NCI-H2029 treated with DMSO at 0.1 percent for 48 hours (cell line): ENCODE results near the gene FGF22.
"Not testable (repeated sequence)": the region's sequence is repeated elsewhere in the genome, so short reads cannot be mapped to it uniquely, and the experiment has no call there.

Experiments
- DNase-seq: peaks from one replicate; lab custom pipeline; 2025; lab: John Stamatoyannopoulos, UW

The FGF22 gene

DNA sequence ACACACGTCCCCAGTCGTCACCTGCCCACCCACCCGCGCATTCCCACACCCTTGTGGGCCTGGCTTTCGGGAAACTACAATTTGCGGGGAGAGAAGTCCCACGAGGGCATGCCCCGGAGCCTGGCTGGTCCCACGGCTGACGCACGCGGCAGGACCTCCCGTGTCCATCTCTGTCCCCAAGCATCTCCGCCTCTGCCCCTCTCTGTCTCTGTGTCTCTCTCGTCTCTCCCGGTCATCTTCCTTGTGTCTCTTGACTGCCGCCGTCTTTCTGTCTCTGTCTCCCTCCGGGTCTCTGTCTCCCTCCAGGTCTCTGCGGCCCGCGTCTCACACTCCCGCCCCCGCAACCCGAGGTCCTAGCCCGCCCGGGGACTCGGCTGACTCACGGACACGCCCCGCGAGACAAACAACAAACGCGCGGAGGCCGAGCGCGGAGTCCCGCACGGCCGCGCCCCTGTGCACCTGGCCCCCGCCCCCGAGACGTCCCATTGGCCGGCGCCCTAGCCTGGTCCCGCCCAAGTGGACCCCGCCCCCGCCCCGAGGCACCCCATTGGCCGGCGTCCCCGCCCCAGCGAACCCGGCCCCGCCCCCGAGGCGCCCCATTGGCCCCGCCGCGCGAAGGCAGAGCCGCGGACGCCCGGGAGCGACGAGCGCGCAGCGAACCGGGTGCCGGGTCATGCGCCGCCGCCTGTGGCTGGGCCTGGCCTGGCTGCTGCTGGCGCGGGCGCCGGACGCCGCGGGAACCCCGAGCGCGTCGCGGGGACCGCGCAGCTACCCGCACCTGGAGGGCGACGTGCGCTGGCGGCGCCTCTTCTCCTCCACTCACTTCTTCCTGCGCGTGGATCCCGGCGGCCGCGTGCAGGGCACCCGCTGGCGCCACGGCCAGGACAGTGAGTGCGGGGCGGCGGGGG lies at the start of gene FGF22:
TSS of gene FGF22 (plus strand) at position 627 of the 908 bp plus-strand sequence. CDS start at position 674, 47 bp downstream.
- peak; percentile 26 for DNase-seq

DNA sequence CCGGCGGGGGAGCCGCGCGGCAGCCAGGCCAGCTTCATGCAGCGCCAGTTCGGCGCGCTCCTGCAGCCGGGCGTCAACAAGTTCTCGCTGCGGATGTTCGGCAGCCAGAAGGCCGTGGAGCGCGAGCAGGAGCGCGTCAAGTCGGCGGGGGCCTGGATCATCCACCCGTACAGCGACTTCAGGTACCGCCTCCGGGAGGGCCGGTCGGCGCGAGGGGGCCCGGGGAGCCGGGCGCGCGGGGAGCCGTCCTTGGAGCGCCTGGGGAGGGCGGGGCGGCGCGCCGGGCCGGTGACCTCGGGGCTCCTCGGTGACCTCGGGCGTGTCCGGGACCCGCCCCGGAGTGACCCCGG lies 49.3 kb upstream of the FGF22 start:
- no peak for DNase-seq

DNA sequence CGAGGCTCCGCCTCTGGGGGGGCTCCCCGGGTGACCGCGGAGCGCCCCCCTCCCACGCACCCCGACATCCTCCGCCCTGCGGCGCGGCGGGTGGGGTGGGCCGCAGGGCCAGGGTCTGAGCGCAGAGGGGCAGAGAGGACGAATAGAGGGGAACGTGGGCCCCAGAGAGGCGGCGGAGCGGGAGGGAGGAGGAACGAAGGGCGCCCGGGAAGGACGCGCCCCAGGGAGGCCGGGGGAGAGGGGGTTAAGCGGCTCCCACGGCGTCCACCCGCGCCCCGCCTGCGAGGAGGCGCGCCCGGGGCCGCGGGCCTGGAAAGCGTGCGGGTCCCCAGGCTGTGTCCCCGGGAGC lies 49.0 kb upstream of the FGF22 start:
- DNase-seq: no peak

DNA sequence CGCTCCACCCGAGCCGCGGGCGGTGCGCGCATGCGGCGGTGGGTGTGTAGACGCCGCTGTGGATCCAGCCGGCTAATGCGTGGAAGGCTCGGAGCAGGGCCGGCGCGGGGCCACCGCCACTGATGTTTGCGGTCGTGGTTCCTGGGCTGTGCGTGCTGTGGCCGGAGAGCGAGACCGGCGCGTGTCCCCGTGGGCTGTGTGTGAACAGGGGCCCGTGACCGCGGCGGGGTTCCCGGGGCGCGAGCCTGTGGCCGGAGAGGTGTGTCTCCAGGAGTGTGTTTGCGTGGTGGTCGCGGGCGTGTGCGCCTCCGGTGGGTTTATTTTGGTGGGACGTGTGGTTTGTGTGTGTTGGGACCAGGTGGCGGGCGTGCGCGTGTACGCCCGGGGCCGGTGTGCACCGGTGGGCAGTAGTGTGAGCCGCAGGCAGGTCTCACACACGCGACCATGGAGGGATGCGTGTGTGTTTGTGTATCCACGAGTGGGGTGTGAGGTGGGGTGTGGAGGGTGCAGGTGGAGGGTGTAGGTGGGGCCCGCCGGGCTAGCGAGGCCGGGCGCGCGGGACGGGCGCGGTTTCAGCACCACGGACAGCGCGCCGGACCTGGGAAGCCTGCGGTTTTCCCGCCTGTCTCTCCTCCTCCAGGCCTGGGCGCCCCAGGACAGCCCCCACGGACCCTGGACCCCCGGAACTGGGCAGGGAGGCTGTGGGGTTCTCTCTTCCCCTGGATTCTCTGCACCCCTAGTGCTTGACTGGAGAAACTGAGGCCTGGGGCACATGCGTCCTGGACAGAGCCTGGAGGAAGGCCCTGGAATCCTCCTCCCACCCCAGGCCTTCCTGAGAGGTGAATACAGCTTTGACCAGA lies 48.4 kb upstream of the FGF22 start:
- DNase-seq: no peak

DNA sequence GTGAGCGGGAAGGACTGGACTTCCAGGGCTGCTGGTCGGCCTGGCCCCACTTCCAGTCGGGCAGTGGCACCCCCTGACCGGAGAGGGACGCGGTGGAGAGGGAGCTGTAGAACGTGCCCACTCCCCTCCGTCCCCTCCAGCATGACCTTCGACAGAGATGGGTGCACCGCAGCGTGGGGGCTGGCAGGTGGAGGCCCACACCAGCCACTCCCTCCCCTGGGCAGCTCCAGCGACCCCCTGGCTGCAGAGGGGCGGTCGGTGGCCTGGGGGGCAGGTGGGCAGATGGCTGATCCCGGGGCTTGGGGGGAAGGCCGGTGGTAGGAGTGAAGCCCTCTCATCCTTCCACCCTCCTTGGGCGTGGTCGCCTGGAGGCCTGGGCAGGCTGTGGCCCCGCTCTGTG lies 47.6 kb upstream of the FGF22 start:
- no peak for DNase-seq

DNA sequence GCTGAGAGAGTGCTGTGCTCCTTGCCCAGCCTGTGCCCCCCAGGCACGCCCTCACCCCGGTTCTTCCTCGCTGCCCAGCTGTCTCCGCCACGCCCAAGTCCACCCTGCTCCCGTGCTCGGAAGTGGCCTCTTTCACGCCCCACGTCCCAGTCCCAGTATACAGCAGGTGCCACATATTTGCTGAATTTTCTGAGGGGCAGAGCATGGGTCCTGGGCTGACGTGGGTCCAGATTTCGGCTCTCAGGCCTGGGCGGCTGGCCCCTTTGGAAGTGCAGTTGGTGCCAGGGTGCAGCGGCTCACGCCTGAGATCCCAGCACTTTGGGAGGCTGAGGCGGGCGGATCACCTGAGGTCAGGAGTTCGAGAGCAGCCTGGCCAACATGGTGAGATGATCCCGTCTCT lies 46.6 kb upstream of the FGF22 start:
- no peak for DNase-seq

DNA sequence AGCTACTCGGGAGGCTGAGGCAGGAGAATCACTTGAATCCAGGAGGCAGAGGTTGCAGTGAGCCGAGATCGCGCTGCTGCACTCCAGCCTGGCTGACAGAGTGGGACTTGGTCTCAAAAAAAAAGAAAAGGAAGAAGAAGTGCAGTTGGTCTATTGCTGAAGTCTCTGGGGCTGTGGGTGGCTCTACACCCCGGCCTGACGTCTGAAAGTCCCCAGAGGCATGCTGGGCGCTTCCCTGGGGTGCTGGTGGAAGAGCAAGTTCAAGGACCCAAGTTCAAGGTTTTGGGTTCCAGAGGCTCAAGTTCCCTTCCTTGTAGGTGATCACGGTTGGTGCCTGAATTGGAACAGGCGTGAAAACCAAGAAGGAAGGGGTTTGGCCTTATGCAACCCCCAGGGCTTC lies 46.2 kb upstream of the FGF22 start:
- DNase-seq: no peak

DNA sequence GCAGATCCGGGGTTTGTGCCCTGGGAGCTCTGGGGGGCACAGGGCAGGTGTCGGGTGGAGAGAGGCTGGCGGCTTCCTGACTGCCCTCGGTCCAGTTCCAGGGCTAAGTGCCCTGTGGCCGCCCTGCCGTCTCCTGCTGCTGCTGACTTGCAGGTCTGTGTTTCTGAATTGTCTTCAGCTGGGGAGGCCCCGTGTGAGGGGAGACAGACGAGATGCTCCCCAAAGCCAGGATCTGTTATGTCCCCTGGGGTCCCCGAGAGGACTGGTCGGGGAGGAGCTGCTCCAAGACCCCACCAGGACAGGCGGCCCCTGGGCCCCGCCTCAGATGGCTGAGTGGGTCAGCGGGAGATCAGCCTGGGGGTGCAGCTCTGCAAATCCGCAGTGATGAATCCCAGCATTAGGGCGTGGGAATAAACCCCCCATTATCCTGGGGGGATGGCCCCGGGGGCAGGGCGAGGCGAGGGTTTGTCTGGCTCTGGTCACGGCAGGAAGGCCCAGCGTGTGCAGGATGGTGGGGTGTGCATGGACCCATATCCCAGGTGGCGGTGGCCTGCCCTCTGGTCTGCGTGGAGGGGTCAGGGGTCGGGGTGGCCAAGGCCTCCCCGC lies 45.3 kb upstream of the FGF22 start:
- no peak for DNase-seq

DNA sequence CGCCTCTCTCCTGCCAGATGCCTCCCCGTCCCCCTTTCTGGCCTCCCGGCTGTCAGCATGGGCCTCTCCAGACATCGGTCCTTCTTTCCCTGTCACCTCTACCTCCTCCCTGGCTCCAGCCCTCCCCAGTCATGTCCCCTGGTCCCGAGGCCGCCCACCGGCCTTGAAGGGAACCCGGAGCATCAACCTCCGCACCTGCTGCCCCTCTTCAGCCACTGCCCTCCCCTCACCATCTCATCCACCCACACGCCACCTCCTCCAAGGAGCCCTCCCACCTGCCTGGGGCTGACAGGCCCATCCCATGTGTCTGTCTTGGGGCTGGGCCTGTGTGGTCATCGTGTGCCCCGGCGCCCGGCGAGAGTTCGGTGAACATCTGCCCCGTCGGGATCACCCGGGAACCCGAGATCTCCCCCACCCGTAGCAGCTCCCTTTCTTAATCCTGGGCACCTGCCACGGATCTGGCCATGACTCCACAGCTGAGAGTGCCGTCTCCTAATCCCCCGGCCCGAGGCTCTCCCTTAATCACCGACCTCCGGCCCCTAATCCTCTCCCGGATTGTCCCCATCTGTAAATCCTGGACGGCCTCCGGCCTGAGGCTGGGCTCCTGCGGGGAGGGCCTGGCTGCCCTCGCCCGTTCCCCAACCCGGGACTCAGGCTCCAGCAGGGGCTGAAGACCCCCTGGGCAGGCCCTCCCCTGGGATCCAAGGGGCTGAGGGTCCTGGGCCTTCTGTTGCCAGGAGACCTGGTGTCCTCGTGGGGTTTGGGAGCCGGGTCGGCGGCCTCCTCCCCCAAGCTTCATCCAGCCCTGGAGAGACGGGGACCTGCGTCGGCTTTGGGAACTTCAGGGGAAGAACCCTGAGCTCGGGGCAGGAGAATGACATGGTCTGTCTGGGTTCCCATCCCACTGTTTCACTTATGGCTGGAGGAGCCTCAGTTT lies 44.1 kb upstream of the FGF22 start:
- DNase-seq: no peak

DNA sequence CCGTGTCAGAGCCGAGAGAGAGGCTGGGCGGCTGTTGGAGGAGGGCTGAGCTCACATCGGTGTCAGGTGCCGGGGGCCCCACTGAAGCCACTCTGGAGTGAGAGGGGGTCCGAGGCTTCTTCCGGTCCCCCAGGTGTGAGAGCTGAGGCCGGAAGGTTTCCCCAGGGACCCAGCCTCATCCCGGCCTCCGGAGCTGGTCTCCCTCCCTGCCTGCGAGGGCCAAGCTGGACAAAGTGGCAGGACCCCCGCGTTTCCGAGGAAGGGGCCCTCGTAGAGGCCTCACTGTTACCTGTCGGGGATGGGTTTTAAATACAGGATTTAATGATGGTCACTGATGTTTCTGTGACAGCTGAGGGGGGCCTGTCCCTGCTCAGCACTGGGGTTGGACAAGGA lies 43.4 kb upstream of the FGF22 start:
- no peak for DNase-seq

DNA sequence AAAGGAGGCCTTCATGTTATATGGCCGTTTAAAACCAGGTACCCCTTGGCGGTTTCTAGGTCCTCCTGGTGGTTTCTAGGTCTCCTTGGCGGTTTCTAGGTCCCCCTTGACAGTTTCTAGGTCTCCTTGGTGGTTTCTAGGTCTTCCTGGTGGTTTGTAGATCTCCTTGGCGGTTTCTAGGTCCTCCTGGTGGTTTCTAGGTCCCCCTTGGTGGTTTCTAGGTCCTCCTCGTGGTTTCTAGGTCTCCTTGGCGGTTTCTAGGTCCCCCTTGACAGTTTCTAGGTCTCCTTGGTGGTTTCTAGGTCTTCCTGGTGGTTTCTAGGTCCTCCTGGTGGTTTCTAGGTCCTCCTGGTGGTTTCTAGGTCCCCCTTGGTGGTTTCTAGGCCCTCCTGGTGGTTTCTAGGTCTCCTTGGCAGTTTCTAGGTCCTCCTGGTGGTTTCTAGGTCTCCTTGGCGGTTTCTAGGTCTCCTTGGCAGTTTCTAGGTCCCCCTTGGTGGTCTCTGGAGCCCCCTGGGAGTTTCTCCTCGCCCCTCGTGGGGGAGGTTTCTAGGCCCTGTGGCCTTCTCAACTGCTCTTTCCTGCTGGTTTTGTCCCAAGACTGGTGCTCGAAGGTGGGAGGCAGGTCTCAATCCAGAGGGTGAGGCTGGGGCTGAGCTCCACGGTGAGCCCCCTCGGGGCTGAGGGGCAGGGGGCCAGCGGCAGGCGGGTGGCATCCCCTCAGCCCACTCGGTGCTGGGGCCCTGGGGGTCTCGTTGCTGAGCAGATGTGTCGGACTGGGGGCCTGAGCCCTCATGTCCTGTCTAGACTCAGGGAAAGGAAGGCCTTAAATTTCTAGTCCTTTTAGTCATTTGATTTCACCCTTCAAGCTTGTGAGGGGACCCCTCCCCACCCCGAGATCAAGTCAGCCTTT lies 42.0 kb upstream of the FGF22 start:
- DNase-seq: no peak

DNA sequence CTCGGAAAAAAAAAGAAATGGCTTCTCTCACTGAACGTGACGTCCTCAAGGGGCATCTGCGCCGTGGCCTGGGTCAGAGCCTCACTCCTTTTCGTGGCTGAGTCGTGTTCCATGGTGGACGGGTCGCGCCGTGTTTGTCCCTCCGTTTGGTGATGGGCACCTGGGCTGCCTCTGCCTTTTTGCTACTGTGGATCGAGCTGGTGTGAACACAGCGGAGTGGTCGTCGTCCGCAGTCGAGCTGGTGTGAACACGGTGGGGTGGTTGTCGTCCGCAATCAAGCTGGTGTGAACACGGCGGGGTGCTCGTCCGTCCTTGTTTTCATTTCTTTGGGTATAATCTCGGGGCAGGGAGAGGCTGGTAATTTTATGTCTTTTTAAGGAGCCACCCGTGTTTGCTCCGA lies 38.4 kb upstream of the FGF22 start:
- DNase-seq: no peak

DNA sequence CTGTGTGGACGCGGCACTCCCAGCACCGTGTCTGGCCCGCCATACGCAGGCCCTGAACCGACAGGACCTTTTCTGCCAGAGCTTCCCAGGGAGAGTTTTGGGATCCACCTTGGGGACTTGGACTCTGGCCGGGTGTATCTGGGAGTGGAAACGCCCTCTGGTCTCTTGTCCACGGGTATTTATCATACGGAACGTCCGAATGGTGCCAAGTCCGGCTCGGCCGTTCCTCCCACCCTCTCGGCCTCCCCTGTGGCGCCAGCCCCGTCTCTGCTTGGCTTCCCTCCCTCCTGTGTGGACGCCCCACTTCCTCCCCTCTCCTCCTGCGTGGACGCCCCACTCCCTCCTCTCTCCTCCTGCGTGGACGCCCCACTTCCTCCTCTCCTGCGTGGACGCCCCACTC lies 37.9 kb upstream of the FGF22 start:
- DNase-seq: no peak

DNA sequence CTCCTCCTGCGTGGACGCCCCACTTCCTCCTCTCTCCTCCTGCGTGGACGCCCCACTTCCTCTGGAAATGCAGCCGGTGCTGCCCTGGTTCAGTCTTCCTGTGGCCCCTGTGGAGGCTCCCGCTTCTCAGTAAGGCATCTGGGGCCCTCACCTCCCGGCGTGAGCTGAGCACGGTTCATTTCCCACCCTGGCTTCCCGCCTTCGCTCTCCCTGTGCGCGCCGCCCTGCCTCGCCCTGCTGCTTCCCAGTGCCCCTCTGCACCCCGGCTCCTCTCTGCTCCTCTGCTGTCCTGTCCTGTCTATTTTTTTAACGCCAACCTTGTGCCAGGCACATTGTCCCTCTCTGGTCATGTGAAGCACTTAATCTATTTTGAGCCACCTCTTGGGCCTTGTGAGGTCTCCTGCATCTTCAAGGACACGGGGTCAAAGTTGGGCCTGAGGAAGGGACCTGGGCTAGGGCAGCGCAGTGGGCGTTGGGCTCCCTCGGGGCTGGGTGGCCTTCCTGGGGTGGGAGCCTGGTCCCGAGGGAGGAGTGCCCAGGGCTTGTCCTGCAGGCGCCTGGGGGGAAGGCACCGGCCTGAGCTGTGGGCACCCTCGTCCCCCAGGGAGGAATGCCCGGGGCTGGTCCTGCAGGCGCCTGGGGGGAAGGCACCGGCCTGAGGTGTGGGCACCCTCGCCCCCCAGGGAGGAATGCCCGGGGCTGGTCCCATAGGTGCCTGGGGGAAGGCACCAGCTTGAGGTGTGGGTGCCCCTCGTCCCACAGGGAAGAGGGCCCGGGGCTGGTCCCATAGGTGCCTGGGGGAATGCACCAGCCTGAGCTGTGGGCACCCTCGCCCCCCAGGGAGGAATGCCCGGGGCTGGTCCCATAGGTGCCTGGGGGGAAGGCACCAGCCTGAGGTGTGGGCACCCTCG lies 37.0 kb upstream of the FGF22 start:
- DNase-seq: no peak

DNA sequence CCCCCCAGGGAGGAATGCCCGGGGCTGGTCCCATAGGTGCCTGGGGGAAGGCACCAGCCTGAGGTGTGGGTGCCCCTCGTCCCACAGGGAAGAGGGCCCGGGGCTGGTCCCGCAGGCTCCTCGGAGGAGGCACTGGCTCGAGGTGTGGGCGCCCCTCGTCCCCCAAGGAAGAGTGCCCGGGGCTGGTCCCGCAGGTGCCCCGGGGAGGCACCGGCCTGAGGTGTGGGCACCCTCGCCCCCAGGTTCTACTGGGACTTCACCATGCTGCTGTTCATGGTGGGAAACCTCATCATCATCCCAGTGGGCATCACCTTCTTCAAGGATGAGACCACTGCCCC lies 36.4 kb upstream of the FGF22 start:
- not testable (repeated sequence) for DNase-seq

DNA sequence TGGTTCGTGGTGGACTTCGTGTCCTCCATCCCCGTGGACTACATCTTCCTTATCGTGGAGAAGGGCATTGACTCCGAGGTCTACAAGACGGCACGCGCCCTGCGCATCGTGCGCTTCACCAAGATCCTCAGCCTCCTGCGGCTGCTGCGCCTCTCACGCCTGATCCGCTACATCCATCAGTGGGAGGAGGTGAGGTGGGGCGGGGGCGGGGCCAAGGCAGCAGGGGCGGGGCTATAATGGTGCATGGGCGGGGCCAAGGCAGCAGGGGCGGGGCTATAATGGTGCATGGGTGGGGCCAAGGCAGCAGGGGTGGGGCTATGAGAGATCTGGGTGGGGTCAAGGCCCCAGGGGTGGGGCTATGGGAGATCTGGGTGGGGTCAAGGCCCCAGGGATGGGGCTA lies 35.9 kb upstream of the FGF22 start:
- DNase-seq: not testable (repeated sequence)

DNA sequence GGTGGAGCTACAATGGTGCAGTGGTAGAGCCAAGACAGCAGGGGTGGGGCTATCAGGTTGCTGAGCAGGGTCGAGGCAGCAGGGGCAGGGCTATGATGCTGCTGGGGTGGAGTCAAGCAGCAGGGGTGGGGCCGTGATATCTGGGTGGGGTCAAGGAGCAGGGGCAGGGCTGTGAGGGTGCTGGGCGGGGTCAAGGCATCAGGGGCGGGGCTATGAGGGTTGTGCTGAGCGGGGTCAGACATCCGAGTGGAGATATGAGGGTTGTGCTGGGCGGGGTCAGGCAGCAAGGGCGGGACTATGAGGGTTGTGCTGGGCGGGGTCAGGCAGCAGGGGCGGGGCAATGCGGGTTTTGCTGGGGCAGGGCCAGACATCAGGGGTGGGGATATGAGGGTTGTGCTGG lies 35.3 kb upstream of the FGF22 start:
- DNase-seq: no peak

DNA sequence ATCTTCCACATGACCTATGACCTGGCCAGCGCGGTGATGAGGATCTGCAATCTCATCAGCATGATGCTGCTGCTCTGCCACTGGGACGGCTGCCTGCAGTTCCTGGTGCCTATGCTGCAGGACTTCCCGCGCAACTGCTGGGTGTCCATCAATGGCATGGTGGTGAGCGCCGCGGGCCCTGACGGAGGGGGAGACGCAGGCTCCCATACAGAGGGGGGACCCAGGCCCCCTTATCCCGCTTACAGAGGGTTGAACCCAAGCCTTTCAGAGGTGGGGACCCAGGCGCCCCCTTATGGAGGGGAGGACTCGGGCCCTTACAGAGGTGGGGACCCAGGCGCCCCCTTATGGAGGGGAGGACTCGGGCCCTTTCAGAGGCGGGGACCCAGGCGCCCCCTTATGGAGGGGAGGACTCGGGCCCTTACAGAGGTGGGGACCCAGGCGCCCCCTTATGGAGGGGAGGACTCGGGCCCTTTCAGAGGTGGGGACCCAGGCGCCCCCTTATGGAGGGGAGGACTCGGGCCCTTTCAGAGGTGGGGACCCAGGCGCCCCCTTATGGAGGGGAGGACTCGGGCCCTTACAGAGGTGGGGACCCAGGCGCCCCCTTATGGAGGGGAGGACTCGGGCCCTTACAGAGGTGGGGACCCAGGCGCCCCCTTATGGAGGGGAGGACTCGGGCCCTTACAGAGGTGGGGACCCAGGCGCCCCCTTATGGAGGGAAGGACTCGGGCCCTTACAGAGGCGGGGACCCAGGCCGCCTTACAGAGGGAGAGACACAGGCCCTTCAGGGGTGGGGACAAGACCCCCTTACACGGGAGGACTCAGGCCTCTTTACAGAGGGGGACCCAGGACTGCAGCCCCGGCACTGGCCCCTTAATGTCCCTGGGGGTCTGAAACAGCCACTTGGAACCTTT lies 34.4 kb upstream of the FGF22 start:
- DNase-seq: not testable (repeated sequence)
